HFFc6 (cell line): Measurements from ENCODE around the gene C17orf75. TPM values are rescaled to one million over a fixed set of nuclear protein-coding genes. Genes with fewer than 3 reads are reported as not detected.

Experiments
- DNase-seq: peaks from one replicate; pipeline ENCODE4 v3.0.0-alpha.2; 2018
- H3K27ac Mint-ChIP-seq: 2 replicates; pipeline ENCODE4 v1.8.0; 2020; ENCODE audit warnings: mild to moderate bottlenecking, mixed read lengths
- H3K27me3 Mint-ChIP-seq: 2 replicates; pipeline ENCODE4 v1.8.0; 2021; ENCODE audit warnings: mild to moderate bottlenecking, moderate library complexity, mixed read lengths; ENCODE audit not compliant: insufficient read depth
- H3K36me3 Mint-ChIP-seq: 2 replicates; pipeline ENCODE4 v1.8.0; 2021; ENCODE audit warnings: low read depth, mixed read lengths
- H3K4me1 Mint-ChIP-seq: 2 replicates; pipeline ENCODE4 v1.8.0; 2020; ENCODE audit warnings: low read depth, mixed read lengths
- H3K4me3 Mint-ChIP-seq: 2 replicates; pipeline ENCODE4 v1.8.0; 2020; ENCODE audit warnings: mild to moderate bottlenecking, moderate library complexity, mixed read lengths
- H3K9me3 Mint-ChIP-seq: 2 replicates; pipeline ENCODE4 v1.8.0; 2020; ENCODE audit warnings: mild to moderate bottlenecking, mixed read lengths
- CTCF ChIP-seq: fragments of 200-600 bp; sonication (generic); IDR thresholded peaks from 2 replicates; pipeline ENCODE4 v1.5.0; 2021; ENCODE audit warnings: antibody characterized with exemption, mild to moderate bottlenecking
- total RNA-seq, 6 experiments: library from RNA; stranded (reverse); fragmentation: NEBNext Ultra II Directional; extraction: Animal tissue kit (Norgen Biotek cat#: 25700); gene quantifications; 2 replicates in 1 of 6; 3 replicates in 5 of 6; pipeline ENCODE4 v1.2.3, GENCODE V29; 2021

The C17orf75 gene
- total RNA-seq, 6 experiments from 2014 or later: 16.4 to 25.9 (median 23.9) TPM

- Mint-ChIP-seq H3K27ac (no peak overlapping the region), H3K36me3 (no peaks in the 10 kb centered on the region), H3K9me3 (no peaks in the 10 kb centered on the region), H3K27me3 (peaks cover 42% of the 10 kb centered on the region), H3K4me3 (no peak overlapping the region), H3K4me1 (no peaks in the 10 kb centered on the region)
- no peak for DNase-seq
- no peak for TF ChIP-seq CTCF
Observed at GRCh38 chr17:32302037-32302436, 39.9 kb downstream of the C17orf75 start.

GRCh38 chr17:32299580-32300164 lies 42.3 kb downstream of the C17orf75 start:
- H3K36me3 Mint-ChIP-seq: no peaks in the 10 kb centered on the region
- H3K27ac Mint-ChIP-seq: no peak overlapping the region
- no peaks in the 10 kb centered on the region for H3K9me3 Mint-ChIP-seq
- no peak for DNase-seq
- no peak for TF ChIP-seq CTCF
- no peaks in the 10 kb centered on the region for H3K4me1 Mint-ChIP-seq
- H3K27me3 Mint-ChIP-seq: peaks cover 40% of the 10 kb centered on the region
- H3K4me3 Mint-ChIP-seq: no peak overlapping the region

- Mint-ChIP-seq H3K4me3 (no peak overlapping the region), H3K27ac (no peak overlapping the region), H3K4me1 (no peaks in the 10 kb centered on the region), H3K27me3 (peaks cover 33% of the 10 kb centered on the region), H3K36me3 (no peaks in the 10 kb centered on the region), H3K9me3 (no peaks in the 10 kb centered on the region)
- DNase-seq: no peak
- no peak for TF ChIP-seq CTCF
Observed at GRCh38 chr17:32298721-32299579, 43.0 kb downstream of the C17orf75 start.

GRCh38 chr17:32298298-32298697 lies 43.7 kb downstream of the C17orf75 start:
- Mint-ChIP-seq H3K4me3 (no peak overlapping the region), H3K27ac (no peak overlapping the region), H3K9me3 (no peaks in the 10 kb centered on the region), H3K27me3 (peaks cover 34% of the 10 kb centered on the region), H3K36me3 (no peaks in the 10 kb centered on the region), H3K4me1 (no peaks in the 10 kb centered on the region)
- TF ChIP-seq CTCF: no peak
- DNase-seq: no peak

GRCh38 chr17:32297860-32298259 lies 44.1 kb downstream of the C17orf75 start:
- peaks cover 32% of the 10 kb centered on the region for H3K27me3 Mint-ChIP-seq
- H3K4me1 Mint-ChIP-seq: no peaks in the 10 kb centered on the region
- H3K27ac Mint-ChIP-seq: no peak overlapping the region
- no peak for TF ChIP-seq CTCF
- no peaks in the 10 kb centered on the region for H3K9me3 Mint-ChIP-seq
- no peaks in the 10 kb centered on the region for H3K36me3 Mint-ChIP-seq
- no peak overlapping the region for H3K4me3 Mint-ChIP-seq
- DNase-seq: no peak
